Right lobe of liver (tissue), 4 donors: ENCODE results near the gene RNF121.

Experiments
- CTCF ChIP-seq, 4 donors: fragments of 200-600 bp in 3 of 4; fragments of 450-650 bp in 1 of 4; IDR thresholded peaks; one replicate each; pipeline versions ENCODE4 v1.5.1 to v1.8.0; 2016 to 2022; ENCODE audit warnings: antibody characterized with exemption in 4 of 4, mild to moderate bottlenecking in 2 of 4
- POLR2A ChIP-seq: fragments of 450-650 bp; IDR thresholded peaks from one replicate; pipeline ENCODE4 v1.6.1; 2017; ENCODE audit warnings: antibody characterized with exemption, mild to moderate bottlenecking
- donor health status: DM: no; HTN: no; CAD: no.
- donor health status: DM: no; HTN: no; CAD: no.
- donor health status: DM: no; HTN: yes; CAD: no.

GRCh38 chr11:72001834-72002591, 73.2 kb downstream of the RNF121 start:
- no peak for TF ChIP-seq CTCF (IDR thresholded peaks at IDR 0.05)
- TF ChIP-seq POLR2A, result no peak
